HG03066 (cell line): ENCODE results near the gene GRK7.
"Not testable (repeated sequence)": the region's sequence is repeated elsewhere in the genome, so short reads cannot be mapped to it uniquely, and the experiment has no call there.

Experiments
- ATAC-seq: cut with Tn5 transposase; IDR thresholded peaks from one replicate; pipeline ENCODE4 v1.9.1; 2021; ENCODE audit warnings: low read depth; ENCODE audit not compliant: unreplicated experiment

GRK7 gene

DNA sequence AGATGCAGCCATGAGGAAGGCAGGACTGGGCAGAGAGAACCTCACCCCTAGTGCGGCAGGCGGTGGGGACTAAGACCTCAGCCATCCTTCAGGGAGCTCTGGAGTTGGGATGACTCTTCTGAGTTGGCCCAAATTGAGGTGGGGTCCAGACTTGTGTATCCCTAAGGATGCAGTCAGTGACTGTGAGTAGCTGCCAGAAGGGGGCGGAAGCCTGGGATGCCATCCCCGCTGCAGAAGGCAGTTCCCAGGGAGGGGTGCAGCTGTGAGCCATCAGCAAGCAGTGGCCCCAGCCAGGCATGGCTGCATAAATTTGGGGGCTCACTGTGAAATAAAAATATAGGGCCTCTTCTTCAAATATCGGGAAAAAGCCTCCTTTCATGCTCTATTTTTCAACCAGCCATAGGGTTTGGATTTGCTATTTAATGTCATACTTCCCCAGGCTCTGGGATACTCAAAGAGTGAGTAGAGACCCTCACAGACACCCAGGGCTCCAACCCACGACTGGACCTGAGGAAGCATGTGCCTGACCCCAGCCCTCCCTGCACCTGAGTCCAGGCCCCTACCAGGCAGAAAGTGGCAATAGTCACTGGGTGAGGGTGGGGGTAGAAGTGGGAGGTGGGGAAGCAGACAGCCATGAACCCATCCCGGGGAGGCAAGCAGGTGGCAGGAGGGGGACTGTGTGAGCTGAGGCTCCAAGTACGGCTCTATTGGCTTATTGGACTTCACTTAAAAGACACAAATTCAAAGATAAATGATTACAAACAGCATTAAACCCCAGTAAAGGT is 30.5 kb downstream of the GRK7 start:
- ATAC-seq, result no peak

- no peak for ATAC-seq
These were observed 32.1 kb downstream of the GRK7 start for GRCh38 chr3:141795276-141795675.

GRCh38 chr3:141795741-141796080 is 32.5 kb downstream of the GRK7 start:
- ATAC-seq, result no peak

GRCh38 chr3:141796081-141796888 is 33.1 kb downstream of the GRK7 start:
- peak; percentile 94 for ATAC-seq

- ATAC-seq, result no peak
These were observed 33.9 kb downstream of the GRK7 start for GRCh38 chr3:141796889-141797781.

GRCh38 chr3:141797819-141798447 is 34.7 kb downstream of the GRK7 start:
- ATAC-seq, result no peak

GRCh38 chr3:141798448-141798845 is 35.2 kb downstream of the GRK7 start:
- no peak for ATAC-seq

DNA sequence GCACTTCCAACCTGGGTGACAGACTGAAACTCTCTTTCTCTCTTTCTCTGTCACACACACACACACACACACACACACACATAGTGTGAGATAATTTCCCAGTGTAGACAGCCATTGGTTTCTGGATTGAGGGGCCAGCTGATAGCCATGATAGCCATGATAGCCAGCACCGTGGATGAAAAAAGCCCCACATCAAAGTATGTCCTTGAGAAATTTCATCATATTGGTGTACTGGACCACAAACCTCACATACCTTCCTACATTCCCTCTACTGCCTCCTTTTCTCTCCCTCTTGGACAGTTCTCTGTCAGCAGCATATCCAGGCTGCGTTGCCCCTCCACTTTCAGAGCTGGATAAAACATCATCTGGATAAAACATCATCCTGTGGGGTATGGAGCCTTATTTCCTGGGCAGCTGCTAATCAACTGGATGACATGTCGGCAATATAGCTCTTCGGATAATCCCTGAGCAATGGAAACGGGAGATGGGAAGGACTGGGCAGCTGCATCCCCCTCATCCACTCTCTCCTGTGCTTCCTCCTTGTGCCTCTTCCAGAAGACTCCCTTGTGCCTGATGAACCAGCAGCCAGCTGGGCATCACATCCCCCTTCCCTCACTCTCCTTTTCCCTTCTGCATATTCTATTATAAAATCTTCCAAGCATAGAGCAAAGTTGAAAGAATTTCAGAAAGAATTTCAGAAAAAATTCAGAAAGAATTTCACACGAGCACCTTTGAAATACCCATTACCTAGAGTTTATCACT is 39.3 kb downstream of the GRK7 start:
- no peak for ATAC-seq

DNA sequence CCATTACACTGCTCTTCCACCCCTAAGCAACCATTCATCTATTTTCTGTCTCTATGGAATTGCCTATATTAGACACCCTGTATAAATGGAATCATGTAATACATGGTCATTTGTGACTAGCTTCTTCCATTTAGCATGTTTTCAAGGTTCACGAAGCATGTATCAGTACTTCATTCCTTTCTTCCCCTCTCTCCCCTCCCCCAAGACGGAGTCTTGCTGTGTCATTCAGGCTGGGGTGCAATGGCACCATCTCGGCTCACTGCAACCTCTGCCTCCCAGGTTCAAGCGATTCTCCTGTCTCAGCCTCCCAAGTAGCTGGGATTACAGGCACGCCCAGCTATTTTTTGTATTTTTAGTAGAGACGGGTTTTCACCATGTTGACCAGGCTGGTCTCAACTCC is 40.3 kb downstream of the GRK7 start:
- not testable (repeated sequence) for ATAC-seq

DNA sequence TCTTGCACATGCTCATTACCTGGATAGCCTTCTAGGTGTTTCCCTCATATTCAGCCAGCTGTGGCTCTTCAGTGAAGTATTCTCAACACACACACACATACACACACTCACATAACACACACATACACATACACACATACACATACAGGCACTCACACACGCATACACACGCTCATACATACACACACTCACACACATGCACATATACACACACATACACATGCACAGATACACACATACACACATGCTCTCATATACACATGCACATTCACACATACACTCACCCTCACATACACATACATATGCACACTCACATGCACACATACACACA is 41.2 kb downstream of the GRK7 start:
- ATAC-seq, result no peak

- no peak for ATAC-seq
These were observed 41.8 kb downstream of the GRK7 start for GRCh38 chr3:141804778-141805639.

- no peak for ATAC-seq
These were observed 44.2 kb downstream of the GRK7 start for GRCh38 chr3:141807277-141808033.

DNA sequence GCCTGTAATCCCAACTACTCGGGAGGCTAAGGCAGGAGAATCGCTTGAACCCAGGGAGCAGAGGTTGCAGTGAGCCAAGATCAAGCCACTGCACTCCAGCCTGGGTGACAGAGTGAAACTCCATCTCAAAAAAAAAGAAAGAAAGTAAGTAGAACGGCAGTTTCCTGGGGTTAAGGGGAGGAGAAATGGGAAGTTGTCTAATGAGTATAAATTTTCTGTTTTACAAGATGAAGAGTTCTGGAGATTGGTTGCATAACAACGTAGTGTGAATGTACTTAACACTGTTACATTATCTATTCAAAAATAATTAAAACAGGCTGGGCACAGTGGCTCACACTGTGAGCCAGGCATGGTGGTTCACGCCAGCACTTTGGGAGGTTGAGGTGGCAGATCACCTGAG is 45.4 kb downstream of the GRK7 start:
- no peak for ATAC-seq

GRCh38 chr3:141810161-141810560 is 47.0 kb downstream of the GRK7 start:
- no peak for ATAC-seq

DNA sequence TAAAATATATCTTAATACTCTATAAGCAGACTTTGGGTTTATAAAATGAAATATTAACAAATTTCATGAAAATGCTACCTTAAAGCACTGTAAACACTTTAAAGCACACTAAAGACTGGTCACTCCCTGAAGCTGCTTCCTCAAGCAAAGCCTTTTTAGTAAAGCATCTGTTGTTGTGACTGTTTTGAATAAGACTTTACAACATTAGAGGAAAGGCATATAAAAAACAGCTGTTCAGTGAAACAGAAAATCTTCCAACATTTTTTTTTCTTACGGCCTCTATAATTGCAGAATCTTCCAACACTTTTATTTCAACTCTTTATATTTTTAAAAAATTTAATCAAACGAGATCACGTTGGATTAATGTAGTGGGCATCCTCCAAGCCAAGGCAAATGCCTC is 48.1 kb downstream of the GRK7 start:
- no peak for ATAC-seq

- no peak for ATAC-seq
These were observed 48.9 kb downstream of the GRK7 start for GRCh38 chr3:141812084-141812483.

- ATAC-seq, result no peak
These were observed 49.4 kb downstream of the GRK7 start for GRCh38 chr3:141812586-141812985.
